ENCODE data around the gene VSTM2B.
"Not testable (repeated sequence)": the region's sequence is repeated elsewhere in the genome, so short reads cannot be mapped to it uniquely, and the experiment has no call there.

Gene VSTM2B

GRCh38 chr19:29548483-29549085 lies 22.8 kb downstream of the VSTM2B start:
- DNase-seq, result no peak

- no peak for DNase-seq
Observed at GRCh38 chr19:29549105-29550070, 23.6 kb downstream of the VSTM2B start.

GRCh38 chr19:29550896-29551295 lies 25.1 kb downstream of the VSTM2B start:
- DNase-seq, result no peak

- DNase-seq, result no peak
Observed at GRCh38 chr19:29551774-29552173, 26.0 kb downstream of the VSTM2B start.

- no peak for DNase-seq
Observed at GRCh38 chr19:29552454-29553280, 26.9 kb downstream of the VSTM2B start.

- DNase-seq, result no peak
Observed at GRCh38 chr19:29554149-29554548, 28.4 kb downstream of the VSTM2B start.

GRCh38 chr19:29559110-29559509 lies 33.3 kb downstream of the VSTM2B start:
- DNase-seq, result not testable (repeated sequence)

- DNase-seq, result no peak
Observed at GRCh38 chr19:29559743-29560142, 33.9 kb downstream of the VSTM2B start.

GRCh38 chr19:29560313-29561075 lies 34.7 kb downstream of the VSTM2B start:
- DNase-seq, result no peak

- DNase-seq, result no peak
Observed at GRCh38 chr19:29561601-29562000, 35.8 kb downstream of the VSTM2B start.

- DNase-seq, result no peak
Observed at GRCh38 chr19:29562299-29563297, 36.8 kb downstream of the VSTM2B start.

- DNase-seq, result no peak
Observed at GRCh38 chr19:29563486-29564101, 37.8 kb downstream of the VSTM2B start.

GRCh38 chr19:29564574-29565005 lies 38.8 kb downstream of the VSTM2B start:
- DNase-seq, result no peak

GRCh38 chr19:29565171-29565570 lies 39.4 kb downstream of the VSTM2B start:
- no peak for DNase-seq

GRCh38 chr19:29566496-29567054 lies 40.8 kb downstream of the VSTM2B start:
- DNase-seq, result no peak

GRCh38 chr19:29567366-29567915 lies 41.6 kb downstream of the VSTM2B start:
- no peak for DNase-seq

GRCh38 chr19:29568036-29569025 lies 42.5 kb downstream of the VSTM2B start:
- no peak for DNase-seq

- DNase-seq, result no peak
Observed at GRCh38 chr19:29569038-29569911, 43.5 kb downstream of the VSTM2B start.
